GM21786 (cell line): Measurements from ENCODE around the gene SEL1L.
A peak's percentile ranks its signal among the peaks of the same experiment; 100 is the strongest.
"Not testable (repeated sequence)": the region's sequence is repeated elsewhere in the genome, so short reads cannot be mapped to it uniquely, and the experiment has no call there.

ENCODE experiments used
- ATAC-seq: cut with Tn5 transposase; IDR thresholded peaks from one replicate; pipeline ENCODE4 v1.9.1; 2021; ENCODE audit not compliant: unreplicated experiment

SEL1L gene

DNA sequence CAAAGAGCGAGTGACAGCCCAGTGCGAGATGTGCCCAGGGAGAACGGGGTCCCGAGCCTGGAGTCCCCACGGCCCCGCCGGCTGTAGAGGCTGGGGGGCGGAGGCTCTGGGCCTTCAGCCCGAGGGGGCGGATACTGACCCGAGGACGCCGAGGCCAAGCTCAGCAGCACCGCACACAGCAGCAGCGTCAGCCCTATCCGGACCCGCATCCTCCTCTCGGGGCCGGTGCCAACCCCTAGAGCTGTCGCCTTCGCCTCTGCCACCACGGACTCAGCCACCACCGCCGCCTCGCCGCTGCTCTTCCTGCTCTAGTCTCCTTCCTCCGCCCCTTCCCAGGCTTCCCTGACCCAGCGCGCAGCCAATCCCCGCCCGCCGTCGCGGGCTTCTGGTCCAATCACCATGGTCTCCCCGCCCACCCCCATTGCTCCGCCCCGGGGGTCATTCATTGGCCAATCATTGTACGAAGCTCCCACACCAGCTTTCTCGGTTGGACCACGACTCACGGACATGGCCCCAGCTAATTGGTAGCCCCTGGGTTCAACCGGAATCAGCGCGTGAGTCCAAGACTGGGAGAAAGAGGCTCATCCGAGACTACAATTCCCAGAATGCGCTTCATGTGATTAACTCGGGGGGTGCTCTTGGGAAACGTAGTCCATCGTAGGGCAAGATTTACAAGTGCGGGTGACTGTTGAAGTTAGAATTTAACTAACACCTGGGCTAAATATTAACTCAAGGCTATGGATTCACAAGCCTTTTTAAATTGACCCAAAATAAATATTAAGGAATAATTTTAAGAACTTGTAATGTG, at the start of gene SEL1L:
Gene SEL1L, minus strand, starts transcription at position 318 of the 808 bp plus-strand sequence. Its CDS starts 109 bp downstream, at position 209.
- ATAC-seq: peak; percentile 89

DNA sequence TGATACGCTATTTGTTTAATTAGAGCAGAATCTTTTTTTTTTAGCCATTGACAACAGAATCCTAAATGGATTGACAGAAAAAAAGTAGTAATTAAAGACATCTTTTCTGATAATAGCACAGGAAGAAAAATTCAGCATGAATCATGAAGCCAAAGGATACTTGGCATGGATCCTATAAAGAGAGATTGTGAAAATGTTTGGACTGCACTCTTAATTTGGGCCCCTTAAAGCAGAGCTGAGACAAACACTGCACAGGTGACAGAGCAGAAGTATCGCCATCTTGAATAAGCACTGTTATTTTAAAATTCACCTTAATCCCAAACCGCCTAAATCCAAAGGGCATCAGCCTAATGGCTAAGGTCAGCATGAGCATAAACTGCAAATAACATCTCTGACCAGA, 48.8 kb upstream of the SEL1L start:
- no peak for ATAC-seq

DNA sequence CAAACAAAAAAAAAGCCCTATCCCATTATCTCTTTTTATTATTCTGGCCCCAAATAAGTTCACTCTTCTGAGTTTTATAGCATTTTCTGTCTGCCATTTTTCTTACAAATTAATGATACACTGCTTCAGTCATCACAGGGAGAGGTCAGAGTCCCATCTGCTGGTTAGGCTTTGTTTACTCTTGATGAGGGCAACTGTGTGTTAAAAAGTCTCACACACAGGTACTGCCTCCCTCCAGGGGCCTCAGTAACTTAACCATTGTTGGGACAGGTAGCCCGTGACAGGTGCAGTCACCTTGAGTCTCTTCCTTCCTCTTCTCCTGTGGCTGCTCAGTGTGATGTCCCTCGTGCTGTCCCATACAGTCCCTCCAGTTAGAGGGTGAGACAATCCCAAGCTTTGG, 45.5 kb upstream of the SEL1L start:
- no peak for ATAC-seq

DNA sequence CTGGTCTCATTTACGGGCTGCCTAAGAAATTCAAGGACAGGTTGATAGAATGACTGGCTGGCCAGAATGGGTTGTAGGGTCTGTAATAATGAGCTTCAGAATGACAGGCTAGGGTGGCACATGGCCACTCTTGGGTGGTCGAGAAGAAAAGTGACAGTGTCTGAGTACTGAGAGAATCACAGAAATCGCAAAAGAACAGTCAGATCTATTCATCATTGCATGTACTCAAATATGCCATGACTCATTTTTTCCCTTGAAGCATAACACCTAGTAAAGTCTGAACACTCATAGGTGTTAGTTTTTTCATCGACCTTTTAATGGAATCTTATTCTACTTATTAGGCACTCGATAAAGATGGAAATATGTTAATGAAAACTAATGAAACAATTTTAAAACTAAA, 37.8 kb upstream of the SEL1L start:
- ATAC-seq: no peak

DNA sequence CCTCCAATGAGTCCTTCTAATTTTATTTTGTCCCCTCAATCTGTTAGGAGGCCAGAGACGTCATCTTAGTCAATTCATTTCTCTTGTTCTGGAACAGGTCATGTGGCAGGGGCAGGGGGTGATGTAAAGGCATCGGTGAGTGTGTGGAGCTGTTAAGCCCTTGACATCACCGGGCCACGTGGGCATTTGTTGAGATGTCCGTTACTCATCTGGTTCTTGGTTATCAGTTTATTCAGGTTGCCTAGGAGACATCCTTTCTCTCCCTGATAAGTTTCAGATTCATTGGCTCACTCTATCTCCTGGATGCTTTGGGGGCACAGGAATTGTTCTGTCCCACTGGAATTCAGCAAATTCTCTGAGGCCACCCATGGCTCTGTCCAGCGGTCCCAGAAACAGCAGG, 33.6 kb upstream of the SEL1L start:
- ATAC-seq: no peak

DNA sequence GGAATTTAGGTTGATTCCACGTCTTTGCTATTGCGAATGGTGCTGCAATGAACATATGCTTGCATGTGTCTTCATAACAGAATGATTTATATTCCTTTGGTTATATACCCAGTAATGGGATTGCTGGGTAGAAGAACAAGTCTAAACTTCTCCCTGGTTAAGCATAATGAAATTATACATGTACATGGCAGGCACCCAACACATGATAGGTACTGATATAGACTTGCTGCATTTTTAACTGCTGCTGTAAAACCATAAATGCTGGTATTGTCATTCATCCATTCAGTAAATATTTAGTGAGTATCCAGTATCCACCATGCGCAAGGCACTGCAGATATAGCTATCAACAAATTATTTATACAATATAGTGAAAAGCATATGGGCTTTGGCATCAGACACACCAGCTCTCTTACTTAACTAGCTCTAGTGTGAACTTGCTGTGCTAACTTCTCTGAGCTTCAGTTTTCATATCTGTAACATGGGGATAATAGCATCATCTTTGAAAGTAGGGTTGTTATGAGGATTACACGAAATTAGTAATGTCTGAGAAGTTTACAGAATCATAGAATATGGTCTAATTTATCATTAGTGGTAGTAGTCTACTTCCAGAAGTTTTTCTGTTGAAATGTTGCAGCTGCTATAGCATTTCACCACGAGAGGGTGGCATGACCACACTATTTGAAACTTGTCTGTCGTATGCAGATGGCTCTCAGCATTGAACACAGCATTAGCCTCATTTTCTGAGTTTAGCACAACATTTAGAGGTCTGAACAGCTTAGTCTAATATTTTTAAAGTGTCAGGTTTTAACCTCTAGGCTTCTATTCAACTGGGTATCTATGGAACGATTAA, 32.0 kb upstream of the SEL1L start:
- peak; percentile 85 for ATAC-seq

DNA sequence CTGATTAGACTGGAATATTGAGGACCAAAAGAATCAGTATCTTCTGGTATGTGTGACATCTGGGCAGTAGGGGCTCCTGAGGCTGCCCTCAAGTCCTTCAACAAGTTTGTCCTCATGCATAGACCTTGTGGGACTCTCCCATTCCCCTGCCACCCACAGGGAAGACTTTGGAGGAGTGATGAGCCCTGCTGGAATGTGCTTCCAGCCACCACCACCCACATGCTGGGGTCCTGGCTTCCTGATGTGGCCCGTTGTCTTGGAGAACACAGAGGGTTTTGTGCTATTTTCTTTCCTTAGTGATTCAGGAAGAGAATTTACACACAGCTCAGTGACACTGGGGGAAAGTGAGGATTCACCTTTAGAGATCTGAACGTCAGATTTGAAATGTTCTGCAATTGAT, 29.2 kb upstream of the SEL1L start:
- no peak for ATAC-seq

DNA sequence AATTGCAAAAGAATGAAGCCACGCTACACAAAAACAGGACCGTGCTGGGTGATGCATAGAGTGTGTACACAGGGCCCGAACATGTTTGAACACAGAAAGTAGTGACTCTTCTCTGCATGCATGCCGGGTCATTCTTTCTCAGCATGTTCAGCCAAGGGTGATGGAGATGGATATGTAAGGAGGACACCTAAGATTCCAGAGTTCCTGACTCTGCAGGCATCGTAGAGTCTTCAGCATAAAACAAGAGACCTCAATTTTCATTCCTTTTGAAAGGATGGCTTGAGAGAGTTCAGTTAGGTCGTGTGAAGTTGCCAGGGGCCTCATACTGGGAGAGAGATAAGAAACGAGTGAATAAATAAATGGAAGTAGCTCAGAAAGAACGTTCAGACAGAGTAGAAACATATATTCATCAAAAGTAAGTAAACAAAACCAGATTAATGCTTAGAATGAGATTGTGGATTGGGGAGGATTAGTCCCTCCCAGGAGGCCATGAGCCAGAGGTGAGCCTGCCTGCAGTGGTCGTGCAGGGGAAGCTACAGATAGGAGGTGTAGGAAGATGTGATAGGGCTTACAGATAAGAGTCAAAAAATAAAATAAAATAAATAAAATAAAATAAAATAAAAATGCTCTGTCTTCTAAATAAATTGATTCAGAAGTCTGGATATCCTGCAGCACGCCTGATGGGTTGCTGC, 27.6 kb upstream of the SEL1L start:
- ATAC-seq: no peak

DNA sequence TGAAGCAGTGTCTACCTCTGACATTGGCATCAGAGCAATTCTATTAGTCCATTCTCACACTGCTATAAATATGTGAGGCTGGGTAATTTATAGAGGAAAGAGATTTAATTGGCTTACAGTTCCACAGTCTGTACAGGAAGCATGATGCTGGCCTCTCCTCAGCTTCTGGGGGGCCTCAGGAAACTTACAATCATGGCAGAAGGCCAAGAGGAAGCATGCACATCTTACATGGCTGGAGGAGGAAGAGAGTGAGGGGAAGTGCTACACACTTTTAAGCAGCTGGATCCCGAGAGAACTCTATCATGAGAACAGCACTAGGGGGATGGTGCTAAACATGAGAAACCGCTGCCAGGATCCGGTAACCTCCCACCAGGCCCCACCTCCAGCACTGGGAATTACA, 25.7 kb upstream of the SEL1L start:
- ATAC-seq: no peak

DNA sequence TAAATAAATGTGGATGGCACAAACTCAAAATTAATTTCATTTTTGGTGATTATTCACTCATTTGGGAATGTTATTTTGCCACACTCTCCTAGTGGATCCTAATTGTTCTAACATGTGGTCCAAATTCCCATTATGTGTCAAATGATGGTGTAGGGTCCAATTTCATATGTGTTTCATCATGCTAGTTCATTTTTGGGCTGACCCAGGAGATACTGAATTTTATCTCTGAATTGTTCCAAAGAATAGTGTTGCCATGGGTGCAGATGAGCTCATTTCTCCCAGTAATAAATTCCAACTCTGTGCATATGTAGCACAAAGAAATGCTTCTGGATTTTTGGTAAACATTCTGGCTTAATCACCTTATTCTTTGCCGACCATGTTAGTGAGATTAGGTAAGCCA, 23.5 kb upstream of the SEL1L start:
- ATAC-seq: no peak

DNA sequence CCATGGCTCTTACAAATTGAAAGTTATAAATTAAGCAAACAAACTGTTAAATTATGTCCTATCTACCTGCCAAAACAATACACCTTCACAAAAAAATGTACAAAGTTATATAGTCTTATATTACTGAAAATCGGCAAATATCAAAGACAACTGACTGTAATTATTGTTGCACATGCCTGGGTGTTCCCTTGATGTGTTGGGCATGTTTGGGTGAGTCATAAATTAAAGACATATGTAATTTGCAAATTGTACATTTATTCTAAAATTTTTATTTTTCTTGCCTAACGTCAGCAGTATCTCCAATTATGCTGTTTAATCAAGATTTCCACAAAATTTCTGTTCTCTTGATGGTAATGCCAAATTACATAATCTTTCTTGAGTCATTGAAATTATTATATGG, 22.0 kb upstream of the SEL1L start:
- ATAC-seq: no peak

DNA sequence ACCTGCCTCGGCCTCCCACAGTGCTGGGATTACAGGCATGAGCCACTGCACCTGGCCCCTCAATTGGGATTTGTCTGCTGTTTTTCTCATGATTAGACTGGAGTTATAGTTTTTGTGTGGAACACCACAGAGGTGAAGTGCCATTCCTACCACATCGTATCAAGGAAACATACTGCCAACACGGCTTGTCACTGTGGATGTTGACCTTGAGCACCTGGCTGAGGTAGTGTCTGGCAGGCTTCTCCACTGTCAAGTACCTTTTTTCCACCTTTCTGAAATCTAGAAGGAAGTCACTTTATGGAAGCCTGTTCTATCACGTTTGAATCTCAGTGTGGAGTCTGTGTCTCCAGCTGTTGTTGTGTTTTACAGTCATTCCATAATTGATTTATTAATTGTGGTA, 21.4 kb upstream of the SEL1L start:
- ATAC-seq: no peak

DNA sequence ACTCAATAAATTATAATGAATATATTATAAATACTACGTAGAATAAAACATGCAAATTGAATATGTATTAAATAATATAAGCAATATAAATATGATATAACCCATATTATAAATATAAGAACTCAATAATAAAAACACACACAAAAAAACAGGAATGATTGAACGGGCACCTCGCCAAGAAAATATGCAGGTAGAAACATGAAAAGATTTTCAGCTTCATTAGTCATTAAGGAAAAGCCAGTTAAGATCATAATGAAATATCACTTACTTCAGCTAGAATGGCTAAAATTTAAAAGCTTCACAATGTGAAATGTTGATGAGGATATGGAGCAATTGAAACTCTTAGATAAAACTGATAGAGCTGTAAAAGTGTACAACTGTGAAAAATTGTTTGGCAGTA, 17.8 kb upstream of the SEL1L start:
- ATAC-seq: no peak

DNA sequence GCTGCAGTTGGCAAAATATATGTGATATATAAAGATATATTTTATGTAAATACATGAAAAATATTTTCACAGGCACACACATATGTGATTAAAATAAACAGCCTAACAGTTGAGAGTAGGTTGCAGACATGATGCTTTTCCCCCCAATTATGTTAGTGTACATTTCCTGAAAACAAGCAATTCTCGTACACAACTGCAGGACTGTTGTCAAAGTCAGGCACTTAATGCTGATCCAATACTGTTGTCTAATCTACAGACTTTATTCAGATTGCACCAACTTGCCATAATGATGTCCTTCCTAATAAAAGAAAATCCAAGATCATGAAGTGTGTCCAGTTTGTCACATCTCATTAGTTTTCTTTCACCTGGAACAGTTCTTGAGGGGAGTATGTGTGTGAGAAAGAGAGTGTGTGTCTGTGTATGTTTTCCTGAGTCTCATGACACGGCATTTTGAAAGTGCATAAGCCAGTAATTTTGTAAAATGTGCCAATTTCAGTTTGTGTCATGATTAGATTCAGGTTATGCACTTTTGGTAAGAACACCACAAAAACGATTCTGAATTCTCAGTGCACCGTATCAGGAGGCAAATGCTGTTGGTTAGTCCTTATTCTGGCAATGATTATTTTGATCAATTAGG, 16.5 kb upstream of the SEL1L start:
- ATAC-seq: peak; percentile 98

DNA sequence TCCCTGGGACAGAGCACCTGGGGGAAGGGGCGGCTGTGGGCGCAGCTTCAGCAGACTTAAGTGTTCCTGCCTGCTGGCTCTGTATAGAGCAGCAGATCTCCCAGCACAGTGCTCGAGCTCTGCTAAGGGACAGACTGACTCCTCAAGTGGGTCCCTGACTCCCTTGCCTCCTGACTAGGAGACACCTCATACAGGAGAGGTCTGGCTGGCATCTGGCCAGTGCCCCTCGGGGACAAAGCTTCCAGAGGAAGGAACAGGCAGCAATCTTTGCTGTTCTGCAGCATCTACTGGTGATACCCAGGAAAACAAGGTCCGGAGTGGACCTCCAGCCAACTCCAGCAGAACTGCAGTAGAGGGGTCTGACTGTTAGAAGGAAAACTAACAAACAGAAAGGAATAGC, 7.6 kb upstream of the SEL1L start:
- not testable (repeated sequence) for ATAC-seq

DNA sequence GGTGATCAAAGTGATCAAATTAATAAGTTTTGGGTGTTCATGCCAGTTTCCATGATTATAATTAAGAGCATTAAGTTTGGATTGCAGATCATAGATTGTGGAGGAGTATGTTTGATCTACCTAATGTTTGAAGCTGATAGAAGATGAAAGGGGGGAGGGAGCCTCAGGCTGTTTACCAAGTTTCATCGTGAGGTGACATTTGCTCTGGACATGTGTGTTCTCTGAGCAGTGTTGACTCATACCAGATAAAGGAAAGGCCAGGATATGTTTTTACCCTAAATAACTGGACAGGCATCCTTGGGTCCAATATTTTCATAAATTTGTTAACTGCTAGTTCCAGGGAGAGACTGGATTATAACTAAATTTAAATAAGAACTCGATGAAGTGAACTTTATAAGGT, 3.5 kb upstream of the SEL1L start:
- ATAC-seq: no peak

DNA sequence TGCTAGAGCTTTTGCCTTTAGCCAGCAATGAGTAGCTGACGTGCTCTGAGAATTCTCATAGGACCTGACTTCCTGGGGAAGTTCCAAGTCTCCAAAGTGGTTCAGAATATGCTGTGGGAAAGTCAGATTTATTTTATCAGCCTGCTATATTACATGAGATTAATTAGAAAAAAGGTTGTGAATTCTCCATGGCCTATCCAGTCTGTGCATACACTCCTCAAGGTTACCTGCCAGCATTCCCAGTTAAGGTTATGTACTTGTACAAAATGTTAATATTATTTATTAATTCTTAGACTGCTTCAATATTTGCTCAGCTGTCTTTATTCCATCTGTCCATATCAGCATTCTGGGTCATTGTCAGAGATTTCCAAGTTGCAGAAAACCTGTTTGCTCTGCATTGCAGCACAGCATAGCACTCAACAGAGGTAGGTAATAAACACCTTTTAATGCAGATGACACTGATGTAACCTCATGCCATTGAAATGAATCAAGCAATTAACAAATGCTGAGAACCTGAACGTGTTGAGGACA, 2.7 kb upstream of the SEL1L start:
- ATAC-seq: no peak

DNA sequence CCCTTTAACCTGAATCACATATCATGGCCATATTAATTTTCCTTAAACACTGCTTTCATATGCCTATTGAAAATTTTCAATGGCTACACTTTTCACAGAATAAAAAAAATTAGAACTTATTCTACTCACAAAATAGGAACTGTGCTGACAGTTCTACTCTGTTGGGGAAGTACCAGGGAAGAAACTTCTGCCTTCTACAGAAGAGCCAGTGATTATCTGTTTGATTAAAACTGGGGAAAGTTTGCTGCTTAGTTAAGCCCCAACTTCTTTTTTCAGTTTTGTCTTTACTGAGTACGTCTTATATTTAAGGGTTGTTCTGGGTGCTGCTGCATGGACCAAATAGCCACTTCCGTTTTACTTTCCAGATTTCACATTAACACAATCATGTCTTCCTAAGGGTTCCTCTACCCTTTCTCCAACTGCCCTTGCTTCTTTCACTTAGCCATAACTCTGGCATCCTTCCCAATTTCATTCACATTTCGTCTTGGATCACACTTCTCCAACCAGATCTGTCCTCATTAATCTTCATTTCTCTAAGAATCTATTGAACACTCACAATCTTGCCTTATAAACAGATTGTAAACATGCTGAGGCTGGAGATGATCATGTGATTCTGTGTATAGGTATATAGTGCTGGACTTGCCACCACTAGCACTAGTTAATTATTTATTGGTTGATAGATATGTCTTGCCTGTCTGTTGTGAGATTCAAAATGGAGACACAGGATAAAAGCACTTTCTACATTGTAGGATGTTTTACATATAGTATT, 1.9 kb upstream of the SEL1L start:
- peak; percentile 26 for ATAC-seq

DNA sequence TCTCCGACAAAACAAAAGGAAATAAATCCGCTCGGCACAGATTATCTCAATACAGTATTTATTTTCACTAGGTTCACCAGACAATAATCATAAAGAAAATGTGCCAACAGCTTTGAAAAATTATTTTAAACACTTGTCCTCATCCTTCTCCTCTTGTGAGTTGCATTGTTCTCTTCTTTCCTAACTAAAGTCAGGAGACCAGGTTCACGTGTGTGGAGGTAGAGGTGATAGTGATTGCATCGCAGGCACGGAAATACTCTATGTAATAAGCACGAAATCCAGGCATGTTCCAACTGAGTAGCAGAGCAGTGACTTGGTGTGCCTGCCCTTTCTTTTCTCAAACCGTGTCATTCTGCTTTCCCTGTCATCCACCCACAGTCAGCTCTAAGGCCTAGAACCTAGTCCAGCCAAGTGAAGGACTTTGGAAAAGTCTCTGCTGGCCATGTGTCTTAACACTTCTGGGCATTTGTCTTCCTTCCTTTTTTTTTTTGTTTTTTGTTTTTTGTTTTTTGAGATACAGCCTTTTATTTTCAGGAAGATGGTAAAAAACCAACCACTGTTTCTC, 939 bp upstream of the SEL1L start:
- no peak for ATAC-seq

DNA sequence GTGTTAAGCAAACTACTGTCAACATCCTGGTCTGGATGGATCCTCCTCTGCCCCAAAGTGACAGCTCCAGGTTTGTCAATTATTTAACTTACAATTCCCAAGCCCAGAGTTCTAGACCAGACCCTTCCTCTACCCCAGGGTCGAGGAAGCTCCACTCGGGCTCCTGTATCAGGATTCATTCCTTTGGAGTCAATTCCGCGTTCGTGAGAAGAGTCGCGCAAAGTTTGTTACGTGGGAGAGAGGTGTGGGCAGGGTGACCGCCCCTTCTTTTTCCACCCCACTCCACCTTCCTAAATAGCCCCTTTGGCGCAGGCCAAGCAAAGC, 479 bp downstream of the SEL1L start:
- no peak for ATAC-seq
